Neural cell (in vitro differentiated cells): Measurements from ENCODE around the gene PLEKHA8. TPM values are rescaled to one million over a fixed set of nuclear protein-coding genes. Genes with fewer than 3 reads are reported as not detected.

ENCODE experiments used
- H2AFZ ChIP-seq: fragments of 200-600, 300-800 bp; sonication (generic), shearing (Covaris generic); 2 replicates; pipeline ENCODE4 v1.6.0; 2014; ENCODE audit warnings: low read depth, mild to moderate bottlenecking, antibody characterized with exemption, low read length, moderate library complexity
- H3F3A ChIP-seq: fragments of 200-600 bp; shearing (Covaris generic); 2 replicates; pipeline ENCODE4 v1.6.1; 2016; ENCODE audit warnings: mild to moderate bottlenecking, moderate library complexity, mixed read lengths, antibody characterized with exemption, low read length; ENCODE audit not compliant: insufficient read depth, poor library complexity, severe bottlenecking
- H3K27ac ChIP-seq: fragments of 200-600, 300-800 bp; sonication (generic), shearing (Covaris generic); 2 replicates; pipeline ENCODE4 v1.5.1; 2014; ENCODE audit warnings: mild to moderate bottlenecking, low read length, moderate library complexity
- H3K27me3 ChIP-seq: fragments of 300-800, 200-600 bp; sonication (generic), shearing (Covaris generic); 2 replicates; pipeline ENCODE4 v1.6.0; 2014; ENCODE audit warnings: mild to moderate bottlenecking, low read depth, low read length, moderate library complexity; ENCODE audit not compliant: insufficient read depth
- H3K36me3 ChIP-seq: fragments of 300-800, 200-600 bp; sonication (generic), shearing (Covaris generic); 2 replicates; pipeline ENCODE4 v1.5.1; 2014; ENCODE audit warnings: mild to moderate bottlenecking, antibody characterized with exemption, low read length, moderate library complexity; ENCODE audit not compliant: insufficient read depth
- H3K4me2 ChIP-seq: fragments of 300-800, 200-600 bp; sonication (generic), shearing (Covaris generic); 2 replicates; pipeline ENCODE4 v1.6.0; 2014; ENCODE audit warnings: mild to moderate bottlenecking, low read length
- H3K4me3 ChIP-seq: fragments of 300-800, 200-600 bp; sonication (generic), shearing (Covaris generic); 2 replicates; pipeline ENCODE4 v1.5.1; 2014; ENCODE audit warnings: mild to moderate bottlenecking, low read length, moderate library complexity
- H3K79me2 ChIP-seq: fragments of 200-600 bp; shearing (Covaris generic); replicated peaks from 2 replicates; pipeline ENCODE4 v1.6.0; 2014; ENCODE audit warnings: mild to moderate bottlenecking, low read length, moderate library complexity; ENCODE audit not compliant: insufficient read depth
- H3K9ac ChIP-seq: fragments of 300-800, 200-600 bp; sonication (generic), shearing (Covaris generic); 2 replicates; pipeline ENCODE4 v1.6.1; 2016; ENCODE audit warnings: mild to moderate bottlenecking, low read length, mixed read lengths
- H3K9me2 ChIP-seq: fragments of 200-600 bp; shearing (Covaris generic); 2 replicates; pipeline ENCODE4 v1.6.1; 2016; ENCODE audit warnings: mild to moderate bottlenecking, low read length, mixed read lengths; ENCODE audit not compliant: insufficient read depth
- H3K9me3 ChIP-seq: fragments of 200-600, 300-800 bp; sonication (generic), shearing (Covaris generic); 2 replicates; pipeline ENCODE4 v1.6.1; 2016; ENCODE audit warnings: mild to moderate bottlenecking, mixed run types, low read length, moderate library complexity, mixed read lengths
- H4K20me1 ChIP-seq: fragments of 200-600 bp; shearing (Covaris generic); 2 replicates; pipeline ENCODE4 v1.6.1; 2016; ENCODE audit warnings: mild to moderate bottlenecking, mixed run types; ENCODE audit not compliant: insufficient read depth
- EP300 ChIP-seq: fragments of 450-650 bp; conservative IDR thresholded peaks from 2 replicates; pipeline ENCODE4 v1.6.1; 2014; ENCODE audit warnings: antibody characterized with exemption, mild to moderate bottlenecking, moderate library complexity; ENCODE audit not compliant: poor library complexity, severe bottlenecking
- EZH2 ChIP-seq: fragments of 200-600, 300-800 bp; shearing (Covaris generic), sonication (generic); IDR thresholded peaks from 2 replicates; pipeline ENCODE4 v1.6.1; 2014; ENCODE audit warnings: antibody characterized with exemption, low read length, borderline replicate concordance, mild to moderate bottlenecking; ENCODE audit not compliant: insufficient read depth, poor library complexity, severe bottlenecking
- MXI1 ChIP-seq: fragments of 450-650 bp; conservative IDR thresholded peaks from 2 replicates; pipeline ENCODE4 v1.6.1; 2014; ENCODE audit warnings: antibody characterized with exemption, mild to moderate bottlenecking; ENCODE audit not compliant: poor library complexity, severe bottlenecking
- POLR2AphosphoS5 ChIP-seq: IDR thresholded peaks from 2 replicates; pipeline ENCODE4 v1.6.1; 2012
- RAD21 ChIP-seq: fragments of 450-650 bp; conservative IDR thresholded peaks from 2 replicates; pipeline ENCODE4 v1.6.1; 2014; ENCODE audit warnings: antibody characterized with exemption, mild to moderate bottlenecking, moderate library complexity
- REST ChIP-seq: IDR thresholded peaks from 2 replicates; pipeline ENCODE4 v1.6.1; 2012; ENCODE audit warnings: borderline replicate concordance
- SMC3 ChIP-seq: fragments of 450-650 bp; conservative IDR thresholded peaks from 2 replicates; pipeline ENCODE4 v1.6.1; 2014; ENCODE audit warnings: antibody characterized with exemption, mild to moderate bottlenecking, moderate library complexity; ENCODE audit not compliant: poor library complexity
- TAF1 ChIP-seq: IDR thresholded peaks from 2 replicates; pipeline ENCODE4 v1.6.1; 2012; ENCODE audit warnings: low read depth
- polyA plus RNA-seq: library from polyadenylated mRNA; depleted of rRNA; stranded (reverse); fragments of >200 nt; gene quantifications from 2 replicates; pipeline ENCODE4 v1.2.3, GENCODE V29; 2014
- TF ChIP-seq, protein P1 (sequence below): fragments of 450-650 bp; IDR thresholded peaks from 2 replicates; pipeline ENCODE4 v1.5.1; 2014; ENCODE audit warnings: antibody characterized with exemption, mild to moderate bottlenecking, moderate library complexity; ENCODE audit not compliant: poor library complexity, severe bottlenecking

The PLEKHA8 gene
- polyA plus RNA-seq, 1 donor from 2014 or later = 43.1 TPM

DNA sequence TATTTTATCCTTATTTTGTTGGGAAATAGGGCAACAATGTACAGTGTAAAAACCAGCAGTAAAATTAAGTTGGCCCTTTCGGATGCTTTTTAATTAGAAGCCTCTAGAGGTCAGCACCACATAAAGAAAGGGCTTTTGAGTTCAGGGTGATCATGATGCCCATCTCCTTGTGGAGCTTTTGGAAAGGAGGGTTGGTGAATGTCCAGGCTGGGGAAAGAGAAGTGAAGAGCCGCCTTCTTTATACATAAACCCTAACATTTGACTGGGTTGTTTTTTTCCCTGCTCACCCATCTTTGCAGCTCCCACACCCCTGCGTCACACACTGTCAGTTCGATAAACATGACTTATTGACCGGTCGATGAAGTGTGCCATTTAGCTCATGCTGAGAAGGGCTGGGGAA, 136.4 kb downstream of the PLEKHA8 start:
- Histone ChIP-seq H3K36me3 (no peaks in the 10 kb centered on the region), H3K9me2 (no peaks in the 10 kb centered on the region), H3F3A (no peaks in the 10 kb centered on the region), H4K20me1 (no peaks in the 10 kb centered on the region), H3K4me2 (no peak overlapping the region), H3K9me3 (no peaks in the 10 kb centered on the region), H3K4me3 (no peak overlapping the region), H3K9ac (no peak overlapping the region), H3K27me3 (no peaks in the 10 kb centered on the region), H3K27ac (peak overlapping the region; percentile 11), H3K79me2 (no peaks in the 10 kb centered on the region), H2AFZ (no peak overlapping the region)
- TF ChIP-seq SMC3 (peak; percentile 80), TAF1 (no peak), EP300 (no peak), POLR2AphosphoS5 (no peak), REST (no peak), MXI1 (no peak), RAD21 (peak; percentile 84), EZH2 (no peak)
- TF ChIP-seq, protein P1, sequence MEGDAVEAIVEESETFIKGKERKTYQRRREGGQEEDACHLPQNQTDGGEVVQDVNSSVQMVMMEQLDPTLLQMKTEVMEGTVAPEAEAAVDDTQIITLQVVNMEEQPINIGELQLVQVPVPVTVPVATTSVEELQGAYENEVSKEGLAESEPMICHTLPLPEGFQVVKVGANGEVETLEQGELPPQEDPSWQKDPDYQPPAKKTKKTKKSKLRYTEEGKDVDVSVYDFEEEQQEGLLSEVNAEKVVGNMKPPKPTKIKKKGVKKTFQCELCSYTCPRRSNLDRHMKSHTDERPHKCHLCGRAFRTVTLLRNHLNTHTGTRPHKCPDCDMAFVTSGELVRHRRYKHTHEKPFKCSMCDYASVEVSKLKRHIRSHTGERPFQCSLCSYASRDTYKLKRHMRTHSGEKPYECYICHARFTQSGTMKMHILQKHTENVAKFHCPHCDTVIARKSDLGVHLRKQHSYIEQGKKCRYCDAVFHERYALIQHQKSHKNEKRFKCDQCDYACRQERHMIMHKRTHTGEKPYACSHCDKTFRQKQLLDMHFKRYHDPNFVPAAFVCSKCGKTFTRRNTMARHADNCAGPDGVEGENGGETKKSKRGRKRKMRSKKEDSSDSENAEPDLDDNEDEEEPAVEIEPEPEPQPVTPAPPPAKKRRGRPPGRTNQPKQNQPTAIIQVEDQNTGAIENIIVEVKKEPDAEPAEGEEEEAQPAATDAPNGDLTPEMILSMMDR = peak; percentile 78

DNA sequence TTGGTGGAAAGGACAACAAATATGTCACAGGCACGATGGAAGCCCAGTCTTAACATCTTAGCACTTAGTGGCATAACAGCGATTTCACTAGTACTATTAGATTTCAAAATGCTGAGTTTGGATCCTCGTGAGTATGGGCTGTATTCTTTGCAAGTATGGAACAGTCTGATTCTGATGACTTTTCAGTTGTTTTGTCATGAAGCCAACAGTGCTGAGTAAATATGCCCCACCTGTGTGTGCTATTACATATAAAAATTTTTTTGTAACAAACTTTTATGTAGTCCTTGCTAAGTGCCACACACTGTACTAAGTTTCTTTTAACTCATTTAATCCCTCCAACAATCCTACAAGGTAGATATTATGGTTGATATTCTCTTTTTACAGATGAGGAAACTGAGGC, 137.4 kb downstream of the PLEKHA8 start:
- H2AFZ ChIP-seq = no peak overlapping the region
- H4K20me1 ChIP-seq = no peaks in the 10 kb centered on the region
- H3K79me2 ChIP-seq = no peaks in the 10 kb centered on the region
- H3F3A ChIP-seq = no peaks in the 10 kb centered on the region
- TF ChIP-seq, protein P1 = no peak
- TF ChIP-seq REST (no peak), SMC3 (no peak), POLR2AphosphoS5 (no peak), TAF1 (no peak), MXI1 (no peak), EZH2 (no peak), EP300 (no peak), RAD21 (no peak)
- H3K9me3 ChIP-seq = no peaks in the 10 kb centered on the region
- no peaks in the 10 kb centered on the region for H3K27me3 ChIP-seq
- no peaks in the 10 kb centered on the region for H3K36me3 ChIP-seq
- H3K4me3 ChIP-seq = no peak overlapping the region
- no peak overlapping the region for H3K9ac ChIP-seq
- no peaks in the 10 kb centered on the region for H3K9me2 ChIP-seq
- no peak overlapping the region for H3K4me2 ChIP-seq
- H3K27ac ChIP-seq = peak overlapping the region; percentile 31
